Kidney epithelial cell (primary cell): Measurements from ENCODE around the gene LCN15. TPM values are rescaled to one million over a fixed set of nuclear protein-coding genes. Genes with fewer than 3 reads are reported as not detected.

Source experiments
- DNase-seq: peaks from one replicate; pipeline ENCODE4 v3.0.0-alpha.2; 2010; ENCODE audit warnings: low read depth
- H3K27me3 ChIP-seq: 2 replicates; pipeline ENCODE4 v1.6.0; 2011; ENCODE audit warnings: low read length; ENCODE audit not compliant: control insufficient read depth, insufficient read depth
- H3K36me3 ChIP-seq: 2 replicates; pipeline ENCODE4 v1.5.1; 2011; ENCODE audit warnings: low read length; ENCODE audit not compliant: control insufficient read depth, insufficient read depth
- H3K4me3 ChIP-seq: 2 replicates; pipeline ENCODE4 v1.5.1; 2011; ENCODE audit warnings: low read depth, mild to moderate bottlenecking, control low read depth, low read length
- CTCF ChIP-seq: IDR thresholded peaks from 2 replicates; pipeline ENCODE4 v1.5.1; 2011; ENCODE audit warnings: mild to moderate bottlenecking, moderate library complexity, low read length, control low read depth, inconsistent platforms; ENCODE audit not compliant: insufficient read depth, poor library complexity, severe bottlenecking
- total RNA-seq: library from RNA; depleted of rRNA; stranded (reverse); fragments of >200 nt; gene quantifications from 2 replicates; pipeline ENCODE4 v1.2.3, GENCODE V29; 2015

The LCN15 gene
- total RNA-seq, 1 donor from 2014 or later = not detected

GRCh38 chr9:136784997-136785361 lies 20.7 kb upstream of the LCN15 start:
- TF ChIP-seq CTCF = no peak
- DNase-seq = no peak
- no peak overlapping the region for H3K4me3 ChIP-seq
- peaks cover 2% of the 10 kb centered on the region for H3K27me3 ChIP-seq
- H3K36me3 ChIP-seq = no peaks in the 10 kb centered on the region

GRCh38 chr9:136784249-136784996 lies 20.1 kb upstream of the LCN15 start:
- no peak for TF ChIP-seq CTCF
- H3K27me3 ChIP-seq = peaks cover 2% of the 10 kb centered on the region
- H3K4me3 ChIP-seq = no peak overlapping the region
- DNase-seq = no peak
- no peaks in the 10 kb centered on the region for H3K36me3 ChIP-seq

GRCh38 chr9:136782452-136782851 lies 18.1 kb upstream of the LCN15 start:
- no peak for DNase-seq
- TF ChIP-seq CTCF = no peak
- H3K4me3 ChIP-seq = no peak overlapping the region
- H3K36me3 ChIP-seq = no peaks in the 10 kb centered on the region
- H3K27me3 ChIP-seq = peaks cover 17% of the 10 kb centered on the region

- no peak for DNase-seq
- H3K4me3 ChIP-seq = no peak overlapping the region
- H3K36me3 ChIP-seq = no peaks in the 10 kb centered on the region
- H3K27me3 ChIP-seq = peaks cover 19% of the 10 kb centered on the region
- TF ChIP-seq CTCF = no peak
Measured at GRCh38 chr9:136779808-136780207, 15.5 kb upstream of the LCN15 start.

- no peaks in the 10 kb centered on the region for H3K36me3 ChIP-seq
- no peak overlapping the region for H3K4me3 ChIP-seq
- TF ChIP-seq CTCF = no peak
- peaks cover 19% of the 10 kb centered on the region for H3K27me3 ChIP-seq
- DNase-seq = no peak
Measured at GRCh38 chr9:136777359-136777758, 13.0 kb upstream of the LCN15 start.

- no peak for TF ChIP-seq CTCF
- DNase-seq = no peak
Measured at GRCh38 chr9:136776947-136777346, 12.6 kb upstream of the LCN15 start.

More at GRCh38 chr9:136776947-136777346, 12.6 kb upstream of the LCN15 start:
- Histone ChIP-seq H3K36me3 (no peaks in the 10 kb centered on the region), H3K4me3 (no peak overlapping the region), H3K27me3 (peaks cover 19% of the 10 kb centered on the region)
